Nucleus accumbens (tissue), 56 donors: ENCODE results near the gene MBP.

Experiments used
- DNase-seq, 56 donors: peaks; one replicate each; lab custom pipeline; 2025; lab: John Stamatoyannopoulos, UW

MBP gene

DNA sequence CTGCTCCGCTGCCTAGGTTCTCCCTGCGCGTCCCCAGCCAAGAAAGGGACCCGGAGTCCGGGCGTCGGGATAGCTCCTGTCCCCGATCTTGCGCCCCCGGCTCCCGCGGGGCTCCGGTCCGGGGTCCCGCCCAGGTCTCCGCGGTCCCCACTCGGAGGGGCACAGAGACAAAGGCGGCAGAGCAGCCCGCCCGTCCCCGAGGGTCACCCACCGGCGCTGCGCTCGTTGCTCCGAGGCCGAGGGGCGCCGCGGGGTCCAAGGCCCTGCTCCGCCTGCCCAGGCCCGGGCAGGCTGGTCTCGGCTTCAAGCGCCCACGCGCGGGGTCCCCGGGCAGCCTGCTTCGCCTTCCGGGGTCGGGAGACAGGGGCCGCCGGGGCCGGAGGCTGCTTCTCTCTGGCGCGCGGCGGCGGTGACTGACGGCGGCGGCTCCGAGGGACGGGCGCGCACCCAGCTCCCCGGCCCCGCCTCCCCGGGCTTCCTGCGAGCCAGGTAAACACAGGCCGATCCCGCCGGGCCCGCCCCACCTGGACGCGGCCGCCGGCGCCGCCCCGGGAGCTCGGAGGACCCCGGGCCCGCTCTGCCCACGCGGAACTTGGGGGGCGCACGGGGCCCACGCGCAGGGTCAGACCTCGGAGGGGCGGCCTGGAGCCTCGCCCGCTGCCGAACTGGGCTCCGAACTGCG, at the start of gene MBP:
Gene MBP, minus strand, starts transcription at position 415 of the 682 bp plus-strand sequence. CDS start 27,522 bp downstream, outside the sequence.
- peak in 3 of 56 donors; percentile 21 to 35 (median 34) for DNase-seq

DNA sequence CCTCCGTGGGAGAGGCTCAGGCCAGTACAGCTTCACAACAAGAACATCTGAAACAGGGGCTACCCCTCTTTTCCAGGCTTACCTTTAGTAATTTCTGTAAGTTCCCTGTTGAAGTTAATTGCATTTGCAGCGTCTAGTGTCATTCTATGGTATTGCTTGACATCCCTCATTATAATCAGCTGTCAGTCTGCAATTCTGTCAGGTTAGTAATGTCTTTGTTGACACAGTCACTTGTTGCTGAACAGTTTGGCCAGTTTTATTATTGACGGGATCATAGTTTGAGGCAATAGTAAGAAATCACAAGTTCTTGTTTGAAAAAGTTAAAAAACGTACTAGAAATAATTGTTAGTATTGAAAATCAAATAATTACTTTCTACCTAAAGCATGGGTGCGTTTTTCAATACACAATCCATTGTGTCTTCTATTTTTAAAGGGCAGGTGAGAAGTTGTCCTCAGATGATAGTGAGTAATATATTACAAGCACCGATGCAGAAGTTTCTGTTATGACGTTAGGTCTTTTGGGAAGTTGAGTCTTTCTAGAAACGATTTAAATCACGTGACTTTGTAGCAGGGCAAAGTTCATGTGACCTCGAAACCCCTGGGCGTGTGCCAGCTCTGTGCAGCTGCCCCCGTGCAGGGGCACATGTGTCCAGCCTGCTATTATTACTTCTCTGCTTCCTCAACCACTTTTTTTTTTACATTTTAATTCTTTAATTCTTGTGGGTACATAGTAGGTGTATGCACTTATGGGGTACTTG, 49.5 kb upstream of the MBP start:
- DNase-seq: no peak

DNA sequence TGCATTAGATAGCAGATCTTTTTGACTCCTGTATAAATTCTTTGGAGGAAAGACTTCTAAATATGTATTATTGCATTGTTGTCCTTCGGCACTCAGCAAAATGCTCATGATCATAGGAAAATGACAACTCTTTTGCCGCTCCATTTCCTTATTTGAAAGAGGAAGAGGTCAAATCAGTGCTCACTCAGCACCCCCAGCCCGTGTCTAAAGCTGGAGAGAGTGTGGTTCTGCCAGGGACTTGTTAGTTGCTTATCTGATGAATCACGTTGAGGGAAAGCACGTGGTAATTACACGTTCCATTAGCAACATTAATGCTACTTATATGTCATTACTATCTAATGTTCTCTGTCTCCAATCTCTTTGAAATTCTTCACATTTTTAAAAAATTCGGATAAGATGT, 46.0 kb upstream of the MBP start:
- no peak for DNase-seq

DNA sequence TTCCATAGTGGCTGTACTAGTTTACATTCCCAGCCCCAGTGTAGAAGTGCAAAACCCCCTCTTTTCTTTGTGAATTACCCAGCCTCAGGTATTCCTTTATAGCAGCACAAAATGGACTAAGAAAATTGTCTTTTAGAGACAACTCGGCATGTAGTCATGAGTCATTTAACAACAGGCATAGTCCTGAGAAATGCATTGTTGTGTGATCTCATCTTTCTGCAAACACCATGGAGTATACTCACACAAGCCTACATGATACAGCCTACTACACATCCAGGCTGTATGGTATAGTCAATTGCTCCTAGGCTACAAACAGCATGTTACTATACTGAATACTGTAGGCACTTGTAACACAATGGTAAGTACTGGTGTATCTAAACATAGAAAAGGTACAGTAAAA, 44.4 kb upstream of the MBP start:
- no peak for DNase-seq

DNA sequence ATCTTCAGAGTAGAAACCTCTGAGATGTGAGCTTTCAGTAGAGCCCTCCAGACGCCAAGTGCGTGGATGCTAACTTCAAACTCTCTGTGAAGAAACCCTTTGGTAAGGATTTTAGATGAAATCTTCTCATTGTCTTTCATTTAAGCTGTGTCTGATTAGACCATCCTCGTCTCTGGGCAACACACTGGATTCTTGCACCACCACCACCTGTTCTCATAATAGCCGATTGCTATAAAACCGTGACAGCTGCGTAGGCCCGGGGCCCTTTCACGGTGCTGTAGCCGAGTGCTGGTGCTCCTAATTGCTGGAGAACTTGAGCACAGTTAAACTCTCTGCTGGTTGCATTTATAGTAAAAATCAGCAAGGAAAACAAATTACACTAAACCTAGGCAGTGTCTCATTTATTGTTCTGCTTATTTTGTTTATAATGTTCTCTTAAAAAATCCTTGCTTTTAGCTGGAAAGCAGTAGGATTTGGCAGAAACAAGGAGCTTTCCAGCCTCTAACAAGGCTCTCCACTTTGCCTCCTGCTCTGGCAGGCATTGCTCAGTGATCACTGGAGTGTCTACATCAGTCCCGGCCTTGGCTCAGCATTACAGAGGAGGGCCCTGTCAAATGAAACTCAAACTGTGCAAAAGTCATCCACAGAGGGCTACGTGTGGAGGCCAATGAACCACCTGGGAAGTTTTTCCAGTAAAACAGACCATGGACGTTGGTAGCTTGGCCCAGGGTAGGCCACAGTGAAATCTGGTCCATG, 40.9 kb upstream of the MBP start:
- no peak for DNase-seq

DNA sequence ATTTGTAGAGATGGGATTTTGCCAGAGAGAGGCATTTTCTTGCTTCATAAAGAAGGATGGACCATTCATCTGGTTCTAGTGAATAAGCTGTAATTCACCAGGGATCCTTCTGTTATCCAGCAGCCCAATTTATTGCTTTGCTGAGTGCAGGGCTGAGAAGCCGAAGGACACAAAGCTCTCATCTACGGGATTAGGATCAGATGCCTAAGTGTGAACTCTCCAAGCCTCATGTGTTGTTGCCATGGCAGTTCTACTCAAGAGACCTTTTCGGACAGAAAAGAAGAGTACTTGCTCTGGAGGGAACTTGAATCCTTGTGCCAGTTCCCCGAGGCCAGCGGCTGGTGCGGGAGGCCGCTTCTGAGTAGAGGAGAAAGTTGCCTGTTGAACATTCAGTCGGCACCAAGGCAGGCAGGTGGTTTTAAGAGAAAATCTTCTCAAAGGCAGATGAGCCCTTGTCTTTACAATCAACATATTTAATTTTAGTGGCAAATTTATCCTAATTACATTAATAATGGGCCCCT, 38.4 kb upstream of the MBP start:
- DNase-seq: peak in 1 of 56 donors; percentile 20

DNA sequence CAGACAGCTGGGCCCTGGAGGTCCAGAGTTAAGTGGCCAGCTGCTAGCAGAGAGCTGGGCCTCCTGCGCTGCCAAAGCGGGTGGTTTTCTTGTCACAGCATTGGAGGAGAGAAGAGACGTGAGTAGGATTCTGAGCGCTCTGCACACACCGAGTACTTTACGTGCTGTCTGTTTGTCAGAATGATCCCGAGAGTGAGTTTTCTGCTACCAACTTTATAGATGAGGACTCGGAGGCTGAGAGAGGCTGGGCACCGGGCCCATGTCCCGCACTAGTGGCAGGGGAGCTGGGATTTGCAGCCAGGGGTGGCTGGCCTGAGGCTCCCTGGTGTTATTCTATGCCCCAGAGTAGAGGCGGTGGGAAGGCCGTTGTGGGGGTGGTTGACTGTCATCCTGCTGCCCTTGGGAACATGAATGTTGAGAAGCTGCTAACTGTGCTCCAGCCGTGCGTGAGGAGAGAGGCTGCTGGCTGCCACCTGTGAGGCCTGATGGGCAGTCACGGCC, 36.3 kb upstream of the MBP start:
- peak in 6 of 56 donors; percentile 6 to 39 (median 14) for DNase-seq

DNA sequence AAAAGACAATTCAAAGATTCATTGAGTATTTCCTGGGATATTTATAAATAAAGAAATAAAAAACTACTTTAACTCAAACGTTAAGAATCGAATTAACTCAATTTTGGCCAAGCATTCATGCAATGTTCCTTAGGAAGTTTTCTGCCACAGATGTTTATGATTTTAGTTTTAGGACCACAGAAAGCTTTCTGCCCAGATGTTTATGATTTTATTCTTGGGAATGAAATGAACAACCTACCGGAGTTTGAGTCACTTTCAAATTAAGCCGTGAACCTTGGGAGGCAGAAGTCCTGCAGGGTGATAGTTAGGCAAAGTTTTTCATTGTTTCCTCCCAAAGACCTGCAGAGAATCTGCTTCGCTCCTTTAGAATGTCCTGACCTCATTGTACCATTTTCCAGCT, 34.7 kb upstream of the MBP start:
- no peak for DNase-seq

DNA sequence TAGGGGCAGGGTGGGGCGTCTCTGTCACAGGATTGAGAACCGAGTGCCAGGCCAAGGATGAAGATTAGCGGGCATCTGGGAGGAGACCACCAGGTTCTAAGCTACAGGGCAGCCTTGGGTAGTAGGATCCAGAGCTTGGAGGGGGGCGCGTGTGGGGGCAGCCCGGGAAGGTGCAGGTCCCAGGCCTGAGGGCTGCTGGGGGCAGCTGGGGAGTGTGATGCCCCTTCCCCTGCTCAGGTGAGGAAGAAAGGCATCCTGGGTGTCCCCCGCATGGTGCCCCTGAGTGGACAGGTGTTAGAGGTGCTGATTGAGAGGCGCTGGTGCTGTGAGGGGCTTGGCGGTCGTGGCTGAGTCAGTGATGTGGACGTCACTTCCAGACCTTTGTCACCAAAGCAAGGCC, 33.9 kb upstream of the MBP start:
- no peak for DNase-seq

DNA sequence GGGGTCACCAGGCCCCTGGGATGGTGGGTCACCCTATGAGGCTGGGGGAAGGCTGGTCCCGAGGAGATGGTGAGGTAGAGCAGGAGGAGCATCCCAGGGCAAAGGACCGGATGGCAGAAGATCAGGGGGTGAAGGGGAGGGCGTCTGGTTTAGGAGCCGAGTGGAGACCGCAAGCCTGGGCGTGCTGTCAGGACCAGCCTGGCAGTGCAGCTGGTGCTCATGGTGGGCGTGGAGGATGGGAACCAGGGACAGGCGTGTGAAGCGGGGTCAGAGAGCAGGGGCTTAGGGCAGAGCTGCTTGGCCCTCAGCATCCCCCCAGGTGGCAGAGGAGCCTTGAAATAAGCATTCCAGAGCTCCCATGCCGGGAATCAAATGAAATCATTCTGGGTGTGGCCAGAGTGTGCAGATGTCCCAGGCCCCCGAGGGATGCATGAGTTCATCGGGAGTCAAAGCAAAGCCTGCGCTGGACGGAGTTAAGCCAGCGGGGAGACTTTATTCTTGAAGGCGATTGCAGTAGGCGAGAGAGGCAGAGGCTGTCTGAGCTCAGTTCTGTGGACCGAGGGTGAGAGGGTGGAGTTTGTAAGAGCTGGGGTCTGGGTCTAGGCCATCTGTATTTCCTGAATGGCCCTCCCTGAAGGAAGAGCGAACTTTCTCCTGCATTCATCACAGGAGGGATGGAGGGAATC, 33.1 kb upstream of the MBP start:
- DNase-seq: no peak

DNA sequence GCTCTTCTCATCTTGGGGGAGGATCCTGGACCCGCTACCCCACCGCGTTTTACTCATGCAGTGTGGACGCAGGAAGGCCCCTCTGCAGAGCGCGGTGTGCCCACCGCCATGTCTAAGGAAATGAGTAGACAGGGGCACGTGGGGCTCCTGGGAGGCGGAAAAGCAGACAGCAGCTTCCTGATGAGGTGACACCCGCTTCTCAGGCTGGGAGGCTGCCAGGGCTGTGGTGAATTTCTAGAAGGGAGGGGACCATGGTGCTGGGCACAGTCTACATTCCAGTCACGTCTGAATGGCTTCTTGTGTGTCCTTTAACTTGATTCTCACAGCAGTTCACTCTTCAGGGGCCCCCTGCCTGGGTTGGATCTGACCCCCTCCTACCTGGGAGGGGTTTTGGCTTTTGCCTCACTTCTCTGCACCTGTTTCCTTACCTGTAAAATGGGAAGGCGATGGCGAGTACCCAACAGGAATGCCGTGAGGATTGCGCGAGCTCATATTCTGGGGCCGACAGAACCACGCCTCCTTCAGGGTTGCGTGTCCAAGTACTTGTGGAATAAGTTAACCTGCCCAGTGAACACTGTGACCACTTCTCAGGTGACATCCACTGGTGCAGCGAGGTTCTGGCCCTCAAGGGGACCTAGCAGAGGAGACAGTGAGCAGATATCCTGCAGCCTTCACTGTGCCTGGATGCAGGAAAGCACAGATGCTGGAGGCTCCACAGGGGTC, 32.3 kb upstream of the MBP start:
- DNase-seq: no peak

DNA sequence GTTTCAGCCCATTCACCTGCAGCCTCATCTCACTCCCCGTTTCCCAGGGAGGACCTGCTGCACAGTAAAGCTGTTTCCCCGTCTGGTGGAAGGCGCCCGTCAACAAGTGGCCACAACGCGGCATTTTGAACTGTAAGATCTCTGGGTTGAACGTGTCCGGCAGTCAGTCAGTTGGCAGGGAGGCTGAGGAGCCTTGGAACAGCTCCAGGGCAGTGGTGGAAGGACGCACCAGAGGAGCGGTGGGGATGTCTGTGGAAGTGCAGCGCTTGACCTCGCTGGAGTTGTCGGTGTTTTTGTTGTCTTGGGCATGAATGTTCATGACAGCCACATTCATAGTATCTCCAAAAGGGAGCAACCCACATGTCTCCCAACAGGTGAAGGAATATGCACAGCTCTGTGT, 31.4 kb upstream of the MBP start:
- DNase-seq: no peak

DNA sequence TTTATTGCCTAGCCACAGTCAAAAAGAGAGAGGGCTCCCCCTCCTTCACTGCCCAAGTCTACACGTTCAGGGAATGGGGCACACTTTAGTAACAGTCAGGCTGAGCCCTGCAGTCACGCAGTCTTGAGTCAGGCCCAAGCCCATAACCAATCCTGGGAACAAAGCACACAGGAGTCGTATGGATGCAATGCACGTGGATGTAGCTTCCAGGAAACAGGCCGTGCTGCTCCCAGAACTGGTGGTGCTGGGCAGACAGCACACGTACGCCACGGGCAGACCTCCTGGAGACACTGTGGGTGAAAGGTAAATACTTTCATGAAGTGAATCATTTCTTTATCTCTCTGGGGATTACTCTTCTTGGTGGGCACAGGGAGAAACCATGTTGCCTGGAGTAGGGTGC, 30.0 kb upstream of the MBP start:
- no peak for DNase-seq

DNA sequence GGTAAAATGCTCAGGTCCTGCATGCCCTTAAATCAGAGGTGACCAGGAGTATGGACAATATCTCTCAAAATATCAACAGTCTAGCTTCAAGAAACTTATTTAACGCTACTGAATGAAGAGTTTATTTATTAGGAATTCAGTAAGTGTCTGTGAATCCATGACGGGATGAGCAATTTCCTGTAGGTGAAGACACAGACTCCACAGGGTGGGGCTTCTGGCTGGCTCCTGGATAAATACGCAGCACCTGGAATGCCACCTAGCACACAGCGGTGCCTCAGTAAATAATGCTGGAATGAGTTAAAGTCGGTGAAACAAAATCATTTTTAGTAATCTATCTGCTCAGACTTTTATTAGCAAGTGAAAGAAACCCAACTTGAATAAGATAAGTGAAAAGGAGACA, 29.4 kb upstream of the MBP start:
- no peak for DNase-seq

DNA sequence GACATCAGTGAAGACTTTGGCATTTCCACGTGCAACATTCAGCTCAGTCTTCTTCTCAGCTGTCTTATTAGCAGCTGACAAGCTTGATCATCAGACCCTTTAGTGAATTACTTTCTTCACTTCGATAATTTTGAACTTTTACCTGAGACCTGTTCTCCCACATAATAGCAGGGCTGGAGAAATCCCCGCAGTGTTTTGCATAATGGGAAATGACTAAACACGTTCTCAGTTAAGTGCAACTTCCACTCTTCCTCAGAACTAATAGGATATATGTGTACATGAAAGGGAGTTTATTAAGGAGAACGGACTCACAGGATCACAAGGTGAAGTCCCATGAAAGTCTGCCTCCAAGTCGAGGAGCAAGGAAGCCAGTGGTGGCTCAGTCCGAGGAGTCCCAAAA, 28.8 kb upstream of the MBP start:
- no peak for DNase-seq

DNA sequence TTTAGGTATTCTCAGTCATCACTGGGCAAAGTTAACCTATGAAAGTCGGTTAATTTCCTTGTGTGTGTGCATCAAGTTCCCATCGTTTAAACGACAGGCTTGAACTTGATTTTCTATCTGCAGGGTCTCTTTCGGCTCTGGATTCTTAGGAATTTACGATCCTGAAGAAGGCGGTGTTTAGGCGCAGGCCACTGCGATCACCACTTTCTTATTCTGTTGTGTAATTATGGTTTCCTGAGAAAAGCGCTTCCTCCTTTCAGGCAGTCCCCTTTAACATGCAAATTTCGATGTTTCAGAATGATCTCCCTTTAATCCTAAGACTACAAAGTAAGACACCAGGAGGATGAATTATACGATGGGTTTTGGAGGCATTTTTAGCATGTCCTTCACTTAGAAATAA, 27.9 kb upstream of the MBP start:
- no peak for DNase-seq

DNA sequence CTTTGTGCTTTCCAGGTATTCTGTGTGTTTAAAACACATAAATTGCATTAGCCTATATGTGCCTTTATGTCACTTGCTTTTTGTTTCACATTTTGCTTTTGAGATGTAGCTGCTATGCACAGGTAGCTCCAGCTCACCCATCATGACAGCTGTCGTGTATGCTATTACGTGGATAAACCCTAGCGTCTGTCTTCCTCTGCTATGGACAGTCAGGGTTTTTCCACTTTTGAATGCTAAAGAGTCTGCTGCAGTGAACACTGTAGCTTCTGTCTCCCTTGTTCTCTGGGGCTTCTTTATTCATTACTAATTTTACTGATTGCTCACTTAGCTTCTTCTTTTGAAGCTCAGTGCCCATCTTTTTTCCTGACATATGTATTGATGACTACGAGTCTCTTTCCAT, 24.7 kb upstream of the MBP start:
- DNase-seq: no peak

DNA sequence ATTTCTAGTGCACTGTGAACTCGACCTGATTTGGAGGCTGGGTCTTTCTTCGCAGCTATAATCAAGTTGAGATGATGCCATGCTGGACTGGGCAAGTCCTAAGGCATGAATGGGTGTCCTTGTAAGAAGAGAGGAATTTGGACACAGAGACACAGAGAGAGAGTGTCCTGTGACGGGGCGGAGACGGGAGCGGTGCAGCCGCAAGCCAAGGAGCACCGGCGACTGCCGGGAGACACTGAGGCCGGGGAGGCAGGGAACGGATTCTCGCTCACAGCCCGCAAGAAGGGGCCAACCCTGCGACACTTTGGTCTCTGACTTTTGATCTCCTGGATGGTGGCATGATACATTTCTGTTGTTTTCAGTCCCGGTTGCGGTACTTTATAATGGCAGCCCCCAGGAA, 22.4 kb upstream of the MBP start:
- no peak for DNase-seq

DNA sequence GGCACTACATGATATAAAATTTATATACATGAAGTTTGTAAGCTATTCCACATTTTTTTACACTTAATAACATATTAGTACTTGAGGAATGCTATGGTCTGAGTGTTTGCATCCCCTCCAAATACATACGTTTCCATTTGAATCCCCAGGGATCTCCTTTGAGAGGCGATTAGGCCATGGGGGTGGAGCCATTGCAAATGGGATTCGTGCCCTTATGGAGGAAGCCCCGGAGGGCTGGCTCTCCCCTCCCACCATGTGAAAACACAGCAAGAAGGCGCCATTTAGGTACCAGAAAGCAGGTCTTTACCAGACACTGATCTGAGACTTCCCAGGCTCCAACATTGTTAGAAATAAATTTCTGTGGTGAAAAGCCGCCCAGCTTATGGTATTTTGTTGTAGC, 20.8 kb upstream of the MBP start:
- no peak for DNase-seq
